HFF-Myc (cell line): ENCODE data around the gene LENEP.

Experiments used
- DNase-seq: peaks from one replicate; pipeline ENCODE4 v3.0.0-alpha.2; 2011; ENCODE audit warnings: low read depth; ENCODE audit errors: extremely low read depth
- H3K4me3 ChIP-seq: replicated peaks from 2 replicates; pipeline ENCODE4 v1.5.1; 2011; ENCODE audit warnings: low read depth, mild to moderate bottlenecking, control low read depth, low read length
- CTCF ChIP-seq: IDR thresholded peaks from 2 replicates; pipeline ENCODE4 v1.5.1; 2012; ENCODE audit warnings: mild to moderate bottlenecking, low read depth, low read length, control low read depth; ENCODE audit errors: missing control alignments

The LENEP gene

GRCh38 chr1:155010211-155010918, 17.0 kb downstream of the LENEP start:
- no peak overlapping the region for H3K4me3 ChIP-seq
- TF ChIP-seq CTCF: no peak
- no peak for DNase-seq

- no peak for TF ChIP-seq CTCF
- DNase-seq: no peak
- H3K4me3 ChIP-seq: no peak overlapping the region
Measured at GRCh38 chr1:155011004-155011416, 17.6 kb downstream of the LENEP start.

- no peak for TF ChIP-seq CTCF
- no peak for DNase-seq
- H3K4me3 ChIP-seq: no peak overlapping the region
Measured at GRCh38 chr1:155011437-155012025, 18.1 kb downstream of the LENEP start.

- H3K4me3 ChIP-seq: no peak overlapping the region
- DNase-seq: no peak
- no peak for TF ChIP-seq CTCF
Measured at GRCh38 chr1:155012026-155012546, 18.7 kb downstream of the LENEP start.

GRCh38 chr1:155012776-155013602, 19.6 kb downstream of the LENEP start:
- DNase-seq: no peak
- TF ChIP-seq CTCF: no peak
- H3K4me3 ChIP-seq: no peak overlapping the region

- no peak for DNase-seq
- no peak for TF ChIP-seq CTCF
- no peak overlapping the region for H3K4me3 ChIP-seq
Measured at GRCh38 chr1:155013632-155014031, 20.2 kb downstream of the LENEP start.
